ENCODE measurements around the gene BTBD6. TPM values are rescaled to one million over a fixed set of nuclear protein-coding genes. Genes with fewer than 3 reads are reported as not detected.
A peak's percentile ranks its signal among the peaks of the same experiment; 100 is the strongest.

The BTBD6 gene
- total RNA-seq, 2 donors from 2014 or later = 34.9 to 36.2 TPM

- no peak overlapping the region for H3K27ac Mint-ChIP-seq
- H3K36me3 Mint-ChIP-seq (ENCODE audit: low read depth) = peaks cover 8% of the 10 kb centered on the region
- no peaks in the 10 kb centered on the region for H3K9me3 ChIP-seq (ENCODE audit: control insufficient read depth, low read length, poor library complexity, severe bottlenecking)
- DNase-seq (no peak), ATAC-seq (no peak)
- peaks cover 3% of the 10 kb centered on the region for H3K4me1 Mint-ChIP-seq
- no peak overlapping the region for H3K4me3 Mint-ChIP-seq
- H3K27me3 Mint-ChIP-seq = no peaks in the 10 kb centered on the region
These were observed 31.7 kb upstream of the BTBD6 start for GRCh38 chr14:105216490-105217247.

GRCh38 chr14:105217774-105218173 lies 30.6 kb upstream of the BTBD6 start:
- no peak for ATAC-seq
- no peak overlapping the region for H3K27ac Mint-ChIP-seq
- no peak overlapping the region for H3K4me3 Mint-ChIP-seq

GRCh38 chr14:105218611-105219010 lies 29.7 kb upstream of the BTBD6 start:
- H3K4me3 Mint-ChIP-seq = no peak overlapping the region
- no peaks in the 10 kb centered on the region for H3K27me3 Mint-ChIP-seq
- H3K36me3 Mint-ChIP-seq (ENCODE audit: low read depth) = peaks cover 13% of the 10 kb centered on the region
- DNase-seq (no peak), ATAC-seq (no peak)
- no peak overlapping the region for H3K27ac Mint-ChIP-seq
- H3K9me3 ChIP-seq (ENCODE audit: control insufficient read depth, low read length, poor library complexity, severe bottlenecking) = no peaks in the 10 kb centered on the region
- H3K4me1 Mint-ChIP-seq = peaks cover 3% of the 10 kb centered on the region

More at GRCh38 chr14:105217774-105218173, 30.6 kb upstream of the BTBD6 start:
- Mint-ChIP-seq H3K27me3 (no peaks in the 10 kb centered on the region), H3K36me3 (ENCODE audit: low read depth) (peaks cover 8% of the 10 kb centered on the region), H3K4me1 (peaks cover 3% of the 10 kb centered on the region)
- DNase-seq = no peak
- no peaks in the 10 kb centered on the region for H3K9me3 ChIP-seq (ENCODE audit: control insufficient read depth, low read length, poor library complexity, severe bottlenecking)

- no peak overlapping the region for H3K4me3 Mint-ChIP-seq
- peaks cover 13% of the 10 kb centered on the region for H3K36me3 Mint-ChIP-seq (ENCODE audit: low read depth)
- H3K4me1 Mint-ChIP-seq = peaks cover 3% of the 10 kb centered on the region
- ATAC-seq (no peak), DNase-seq (no peak)
- H3K27ac Mint-ChIP-seq = no peak overlapping the region
- H3K9me3 ChIP-seq (ENCODE audit: control insufficient read depth, low read length, poor library complexity, severe bottlenecking) = no peaks in the 10 kb centered on the region
- H3K27me3 Mint-ChIP-seq = no peaks in the 10 kb centered on the region
These were observed 29.2 kb upstream of the BTBD6 start for GRCh38 chr14:105219043-105219612.

GRCh38 chr14:105219753-105220152 lies 28.6 kb upstream of the BTBD6 start:
- Mint-ChIP-seq H3K27ac (no peak overlapping the region), H3K36me3 (ENCODE audit: low read depth) (peaks cover 13% of the 10 kb centered on the region), H3K4me1 (peaks cover 3% of the 10 kb centered on the region), H3K4me3 (no peak overlapping the region), H3K27me3 (no peaks in the 10 kb centered on the region)
- DNase-seq = no peak
- ATAC-seq = no peak
- H3K9me3 ChIP-seq (ENCODE audit: control insufficient read depth, low read length, poor library complexity, severe bottlenecking) = no peaks in the 10 kb centered on the region

GRCh38 chr14:105220699-105221597 lies 27.4 kb upstream of the BTBD6 start:
- Mint-ChIP-seq H3K27me3 (no peaks in the 10 kb centered on the region), H3K4me3 (no peak overlapping the region), H3K4me1 (no peaks in the 10 kb centered on the region), H3K27ac (no peak overlapping the region), H3K36me3 (ENCODE audit: low read depth) (peaks cover 13% of the 10 kb centered on the region)
- ATAC-seq (no peak), DNase-seq (no peak)
- no peaks in the 10 kb centered on the region for H3K9me3 ChIP-seq (ENCODE audit: control insufficient read depth, low read length, poor library complexity, severe bottlenecking)

GRCh38 chr14:105221598-105222178 lies 26.6 kb upstream of the BTBD6 start:
- DNase-seq = no peak
- H3K27ac Mint-ChIP-seq = peak overlapping the region; percentile 9
- H3K4me1 Mint-ChIP-seq = no peaks in the 10 kb centered on the region
- H3K36me3 Mint-ChIP-seq (ENCODE audit: low read depth) = peaks cover 13% of the 10 kb centered on the region
- H3K9me3 ChIP-seq (ENCODE audit: control insufficient read depth, low read length, poor library complexity, severe bottlenecking) = no peaks in the 10 kb centered on the region
- no peaks in the 10 kb centered on the region for H3K27me3 Mint-ChIP-seq
- ATAC-seq = no peak
- no peak overlapping the region for H3K4me3 Mint-ChIP-seq

GRCh38 chr14:105223260-105223659 lies 25.1 kb upstream of the BTBD6 start:
- no peak for DNase-seq
- Mint-ChIP-seq H3K4me1 (no peaks in the 10 kb centered on the region), H3K27me3 (no peaks in the 10 kb centered on the region), H3K27ac (no peak overlapping the region), H3K4me3 (no peak overlapping the region), H3K36me3 (ENCODE audit: low read depth) (peaks cover 13% of the 10 kb centered on the region)
- no peak for ATAC-seq
- no peaks in the 10 kb centered on the region for H3K9me3 ChIP-seq (ENCODE audit: control insufficient read depth, low read length, poor library complexity, severe bottlenecking)

GRCh38 chr14:105223770-105224544 lies 24.4 kb upstream of the BTBD6 start:
- H3K27me3 Mint-ChIP-seq = no peaks in the 10 kb centered on the region
- H3K4me1 Mint-ChIP-seq = no peaks in the 10 kb centered on the region
- H3K4me3 Mint-ChIP-seq = no peak overlapping the region
- ATAC-seq (no peak), DNase-seq (no peak)
- H3K27ac Mint-ChIP-seq = no peak overlapping the region
- no peaks in the 10 kb centered on the region for H3K9me3 ChIP-seq (ENCODE audit: control insufficient read depth, low read length, poor library complexity, severe bottlenecking)
- H3K36me3 Mint-ChIP-seq (ENCODE audit: low read depth) = peaks cover 12% of the 10 kb centered on the region

- ATAC-seq (no peak), DNase-seq (no peak)
- H3K36me3 Mint-ChIP-seq (ENCODE audit: low read depth) = peaks cover 6% of the 10 kb centered on the region
- H3K9me3 ChIP-seq (ENCODE audit: control insufficient read depth, low read length, poor library complexity, severe bottlenecking) = no peaks in the 10 kb centered on the region
- H3K27me3 Mint-ChIP-seq = no peaks in the 10 kb centered on the region
- no peaks in the 10 kb centered on the region for H3K4me1 Mint-ChIP-seq
- peak overlapping the region; percentile 3 for H3K27ac Mint-ChIP-seq
- H3K4me3 Mint-ChIP-seq = no peak overlapping the region
These were observed 23.3 kb upstream of the BTBD6 start for GRCh38 chr14:105224845-105225570.

- no peaks in the 10 kb centered on the region for H3K4me1 Mint-ChIP-seq
- no peak overlapping the region for H3K27ac Mint-ChIP-seq
- ATAC-seq (no peak), DNase-seq (no peak)
- H3K27me3 Mint-ChIP-seq = no peaks in the 10 kb centered on the region
- no peaks in the 10 kb centered on the region for H3K9me3 ChIP-seq (ENCODE audit: control insufficient read depth, low read length, poor library complexity, severe bottlenecking)
- H3K4me3 Mint-ChIP-seq = no peak overlapping the region
- H3K36me3 Mint-ChIP-seq (ENCODE audit: low read depth) = peaks cover 6% of the 10 kb centered on the region
These were observed 22.1 kb upstream of the BTBD6 start for GRCh38 chr14:105226198-105226597.

GRCh38 chr14:105227346-105227745 lies 21.0 kb upstream of the BTBD6 start:
- Mint-ChIP-seq H3K27ac (no peak overlapping the region), H3K27me3 (no peaks in the 10 kb centered on the region), H3K36me3 (ENCODE audit: low read depth) (peaks cover 6% of the 10 kb centered on the region), H3K4me1 (no peaks in the 10 kb centered on the region), H3K4me3 (no peak overlapping the region)
- DNase-seq = no peak
- H3K9me3 ChIP-seq (ENCODE audit: control insufficient read depth, low read length, poor library complexity, severe bottlenecking) = no peaks in the 10 kb centered on the region
- no peak for ATAC-seq

All from T-helper 17 cell (primary cell).